NCI-H774 (cell line): ENCODE data around the gene SUCO.
"Not testable (repeated sequence)": the region's sequence is repeated elsewhere in the genome, so short reads cannot be mapped to it uniquely, and the experiment has no call there.

Experiments
- DNase-seq: peaks from one replicate; lab custom pipeline; 2025; lab: John Stamatoyannopoulos, UW

The SUCO gene

DNA sequence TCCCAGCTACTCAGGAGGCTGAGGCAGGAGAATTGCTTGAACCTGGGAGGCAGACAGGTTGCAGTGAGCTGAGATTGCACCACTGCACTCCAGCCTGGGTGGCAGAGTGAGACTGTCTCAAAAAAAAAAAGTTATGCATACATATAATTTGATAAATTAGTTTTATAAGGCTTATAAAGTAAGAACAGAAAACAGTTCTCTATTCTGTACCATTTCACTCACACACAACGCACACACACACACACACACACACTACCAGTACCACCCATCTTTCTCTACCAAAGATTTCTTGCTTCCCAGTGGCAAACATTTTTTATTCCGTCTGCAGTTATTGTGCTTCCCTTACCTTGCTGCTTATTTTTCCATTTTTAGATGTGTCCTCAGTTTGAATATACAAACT, 79.5 kb downstream of the SUCO start:
- no peak for DNase-seq

GRCh38 chr1:172613294-172613693, 80.3 kb downstream of the SUCO start:
- DNase-seq, result no peak

- no peak for DNase-seq
These were observed 83.2 kb downstream of the SUCO start for GRCh38 chr1:172616195-172616594.

DNA sequence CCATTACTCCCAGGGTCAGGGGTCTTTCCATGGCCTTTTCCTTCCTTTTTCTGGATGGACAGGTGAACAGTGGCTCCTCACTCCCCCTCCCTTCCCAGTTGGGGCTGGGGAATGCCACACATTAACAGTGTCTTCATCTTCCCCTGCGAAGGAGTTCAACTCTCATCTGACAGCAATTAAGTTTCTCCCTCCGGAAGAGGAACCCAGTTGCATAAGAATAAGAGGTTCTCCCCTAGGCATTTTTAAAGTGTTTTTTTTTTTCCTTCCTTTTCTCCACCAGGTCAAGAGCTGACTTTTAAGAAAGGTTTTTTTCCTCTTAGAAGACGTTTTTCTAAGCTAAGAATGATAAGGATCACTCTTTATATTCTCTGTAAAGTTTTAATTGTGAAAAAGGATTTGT, 83.7 kb downstream of the SUCO start:
- no peak for DNase-seq

DNA sequence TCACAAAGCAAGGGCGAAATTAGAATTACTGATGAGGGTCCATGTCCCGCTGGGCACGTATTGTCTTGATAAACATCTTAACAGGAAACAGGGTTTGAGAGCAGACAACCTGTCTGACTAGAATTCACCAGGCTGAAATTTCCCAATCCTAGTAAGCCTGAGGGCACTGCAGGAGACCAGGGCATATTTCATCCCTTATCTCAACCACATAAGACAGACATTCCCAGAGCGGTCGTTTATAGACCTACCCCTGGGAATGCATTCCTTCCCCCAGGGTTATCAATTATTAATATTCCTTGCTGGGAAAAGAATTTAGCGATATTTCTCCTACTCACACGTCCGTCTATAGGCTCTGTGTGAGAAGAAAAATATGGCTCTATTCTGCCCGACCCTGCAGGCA, 87.7 kb downstream of the SUCO start:
- DNase-seq, result not testable (repeated sequence)

- DNase-seq, result no peak
These were observed 89.6 kb downstream of the SUCO start for GRCh38 chr1:172622541-172622940.

GRCh38 chr1:172623748-172624147, 90.8 kb downstream of the SUCO start:
- DNase-seq, result no peak

DNA sequence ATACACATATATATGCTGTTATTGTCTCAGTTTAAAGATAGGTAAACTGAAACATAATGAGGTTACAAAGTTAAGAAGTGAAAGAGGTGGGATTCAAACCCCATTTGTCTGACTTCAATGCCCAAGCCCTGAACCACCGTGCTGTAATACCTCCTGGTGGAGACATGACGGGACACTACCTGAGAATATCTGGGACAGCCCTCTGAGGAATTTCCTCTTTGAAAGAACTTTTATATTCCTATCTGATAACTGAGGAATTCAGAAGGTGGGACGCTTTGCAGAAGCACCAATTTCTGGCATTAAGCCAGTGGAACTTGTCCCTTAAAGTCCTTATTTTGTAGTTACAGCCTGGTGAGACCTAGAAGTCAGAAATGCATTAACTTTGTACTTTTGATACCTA, 93.9 kb downstream of the SUCO start:
- no peak for DNase-seq

- DNase-seq, result no peak
These were observed 94.8 kb downstream of the SUCO start for GRCh38 chr1:172627702-172628101.

DNA sequence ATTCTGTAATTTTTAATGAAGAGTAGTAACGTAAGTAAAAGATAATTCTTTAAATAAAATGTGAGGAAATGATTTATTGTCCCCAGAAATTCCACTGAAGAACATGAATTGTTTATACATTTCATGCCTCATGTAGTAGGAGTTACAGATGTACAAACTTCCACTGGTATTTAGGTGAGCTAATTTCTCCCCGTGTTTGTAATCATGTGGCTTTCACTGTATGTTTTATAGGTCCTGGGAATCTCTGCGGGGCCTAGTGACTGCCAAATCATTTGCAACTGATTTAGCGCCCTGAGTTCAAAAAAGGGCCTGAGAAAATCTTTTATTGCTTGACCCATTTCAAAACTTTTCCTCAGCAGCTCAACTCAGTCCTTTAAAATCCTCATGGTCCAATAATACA, 95.5 kb downstream of the SUCO start:
- DNase-seq, result no peak

DNA sequence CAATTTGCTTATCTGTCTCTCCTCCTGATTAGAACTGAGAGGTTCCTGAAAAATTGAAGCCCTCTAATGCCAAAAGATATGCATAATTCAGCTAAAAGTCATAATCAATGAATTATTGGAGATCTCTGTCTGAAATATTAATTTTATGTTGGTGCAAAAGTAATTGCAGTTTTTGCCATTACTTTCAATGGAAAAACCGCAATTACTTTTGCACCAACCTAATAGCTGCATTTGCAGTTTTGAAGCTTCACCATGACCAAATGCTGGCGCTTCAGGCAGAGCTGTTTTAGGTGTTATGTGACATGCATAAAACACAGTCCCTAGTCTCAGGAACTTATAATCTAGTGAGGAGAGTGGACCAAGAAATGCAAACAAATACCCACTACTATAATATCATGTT, 96.2 kb downstream of the SUCO start:
- no peak for DNase-seq

DNA sequence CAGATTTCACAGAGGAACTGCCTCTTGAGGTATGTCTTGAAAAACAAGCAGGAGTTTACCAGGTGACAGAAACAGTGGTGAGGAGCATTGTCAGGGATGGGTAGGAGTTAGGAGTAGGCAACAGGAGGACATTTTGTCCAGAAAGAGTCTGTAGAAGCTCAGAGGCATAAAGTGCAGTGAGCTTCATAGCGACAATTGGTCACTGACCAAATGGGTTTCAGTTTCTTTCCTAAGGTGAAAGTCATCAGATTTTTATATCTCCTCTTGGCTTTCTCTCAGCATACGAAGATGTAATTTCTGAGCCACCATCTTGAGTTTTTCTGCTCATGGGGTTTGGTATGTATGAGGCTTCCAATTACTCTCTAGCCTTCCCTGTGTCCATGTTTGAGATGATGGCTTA, 96.7 kb downstream of the SUCO start:
- DNase-seq, result no peak

DNA sequence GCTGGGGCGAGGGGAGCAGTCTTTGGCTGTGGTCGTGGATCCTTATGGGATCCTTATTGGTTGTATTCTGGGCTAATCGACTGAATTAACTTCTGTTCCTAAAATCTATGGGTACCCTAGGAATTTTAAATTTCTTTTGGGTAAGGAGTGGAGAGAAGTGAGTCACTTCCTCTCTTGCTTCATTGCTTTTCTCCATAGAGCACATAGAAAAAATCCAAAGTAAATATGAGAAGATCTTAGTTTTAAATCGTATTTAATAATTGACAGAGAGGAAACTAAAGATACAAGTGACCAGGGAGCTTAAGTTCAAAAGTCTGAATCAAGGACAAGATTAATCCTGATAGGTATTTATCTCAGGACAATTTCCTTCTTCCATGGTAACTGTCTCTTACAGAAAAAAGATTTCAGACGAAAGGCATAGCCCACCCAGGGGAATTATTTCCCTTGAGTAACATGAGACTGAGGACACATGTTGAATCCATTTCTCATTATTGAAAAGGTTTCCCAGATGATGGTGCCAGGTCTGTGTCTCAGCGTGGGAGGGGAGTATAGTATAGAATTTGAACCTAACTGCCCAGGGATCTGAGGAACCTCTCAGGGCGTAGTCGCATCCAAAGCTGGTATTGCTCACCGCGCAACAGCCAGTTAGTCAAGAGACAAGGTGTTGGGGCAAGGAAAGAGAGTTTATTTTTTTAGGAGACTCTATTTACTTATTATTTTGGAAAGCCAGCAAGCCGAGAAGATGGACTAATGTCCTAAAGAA, 97.3 kb downstream of the SUCO start:
- DNase-seq, result no peak

GRCh38 chr1:172630868-172631267, 97.9 kb downstream of the SUCO start:
- DNase-seq, result no peak

DNA sequence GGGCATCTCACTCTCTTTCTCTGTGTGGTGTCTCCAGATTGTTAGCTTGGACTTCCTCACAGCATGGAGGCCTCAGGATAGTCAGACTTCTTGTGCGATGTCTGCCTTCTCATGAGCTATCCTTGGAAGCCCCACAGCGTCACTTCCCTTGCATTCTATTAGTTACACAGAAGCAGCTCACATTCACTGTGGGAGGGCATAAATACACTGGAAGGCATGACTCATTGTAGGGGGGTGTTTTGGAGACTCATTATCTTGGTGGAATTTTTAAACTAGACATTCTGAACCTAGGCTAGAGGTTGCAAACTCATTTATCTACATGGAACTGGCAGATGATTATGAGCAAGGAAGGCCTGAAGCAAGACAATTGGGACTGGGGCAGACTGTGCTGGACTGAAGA, 104.6 kb downstream of the SUCO start:
- no peak for DNase-seq

- DNase-seq, result no peak
These were observed 105.3 kb downstream of the SUCO start for GRCh38 chr1:172638249-172638648.

DNA sequence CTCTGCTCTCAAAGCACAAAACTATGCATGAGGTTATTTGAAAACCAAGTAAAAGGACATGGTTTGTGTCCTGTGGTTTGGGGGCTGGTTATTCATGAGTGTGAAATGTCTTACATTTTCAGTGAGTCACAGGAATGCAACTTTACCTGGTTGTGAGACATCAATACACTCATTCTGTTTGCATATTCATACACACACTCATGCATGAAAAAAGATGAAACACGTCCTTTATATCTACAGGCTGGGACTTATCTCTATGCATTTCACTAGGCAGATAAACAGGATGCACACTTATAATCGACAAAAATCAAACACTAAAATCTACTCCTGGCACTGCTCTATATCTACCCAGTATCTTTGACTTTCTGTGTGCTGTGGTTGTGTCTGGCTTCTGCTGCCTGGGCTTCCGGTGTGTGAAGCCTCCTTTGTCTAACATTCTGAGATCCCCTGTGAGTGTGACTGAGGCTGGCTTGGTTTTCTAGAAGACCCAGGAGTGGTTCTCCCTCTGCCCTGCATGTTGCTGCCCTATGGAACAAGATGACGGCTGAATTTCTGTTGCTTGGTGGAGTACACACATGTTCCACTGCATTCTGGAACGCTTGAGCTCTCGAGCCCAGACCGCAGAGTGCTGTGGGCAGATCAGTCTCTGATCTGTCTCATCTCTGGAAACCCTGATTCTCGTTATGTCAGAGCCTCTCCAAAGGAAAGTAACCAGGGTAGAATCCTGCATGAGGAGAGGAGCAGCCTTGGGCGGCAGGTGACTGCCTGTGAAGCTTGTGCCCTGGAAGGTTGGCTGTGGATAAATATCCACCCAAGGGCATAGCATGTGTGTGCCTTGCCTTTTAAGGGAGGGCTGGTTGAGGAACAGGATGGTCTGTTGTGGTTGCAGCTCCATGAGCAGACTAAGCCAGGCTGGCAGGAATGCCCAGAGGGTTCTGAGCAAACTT, 106.2 kb downstream of the SUCO start:
- DNase-seq, result no peak

GRCh38 chr1:172640111-172640510, 107.2 kb downstream of the SUCO start:
- DNase-seq, result no peak

- DNase-seq, result no peak
These were observed 108.5 kb downstream of the SUCO start for GRCh38 chr1:172641492-172641891.

GRCh38 chr1:172642970-172643369, 110.0 kb downstream of the SUCO start:
- DNase-seq, result no peak

GRCh38 chr1:172646653-172647052, 113.7 kb downstream of the SUCO start:
- DNase-seq, result no peak

- DNase-seq, result no peak
These were observed 114.2 kb downstream of the SUCO start for GRCh38 chr1:172647110-172647564.

GRCh38 chr1:172647987-172648386, 115.0 kb downstream of the SUCO start:
- DNase-seq, result no peak
